ENCODE measurements around the gene CFLAR. TPM values are rescaled to one million over a fixed set of nuclear protein-coding genes. Genes with fewer than 3 reads are reported as not detected.

Gene CFLAR
- total and polyA plus RNA-seq, 2 of the 4 experiments (the other 2 are of a cell fraction), result 29.2 to 59.9 TPM

DNA sequence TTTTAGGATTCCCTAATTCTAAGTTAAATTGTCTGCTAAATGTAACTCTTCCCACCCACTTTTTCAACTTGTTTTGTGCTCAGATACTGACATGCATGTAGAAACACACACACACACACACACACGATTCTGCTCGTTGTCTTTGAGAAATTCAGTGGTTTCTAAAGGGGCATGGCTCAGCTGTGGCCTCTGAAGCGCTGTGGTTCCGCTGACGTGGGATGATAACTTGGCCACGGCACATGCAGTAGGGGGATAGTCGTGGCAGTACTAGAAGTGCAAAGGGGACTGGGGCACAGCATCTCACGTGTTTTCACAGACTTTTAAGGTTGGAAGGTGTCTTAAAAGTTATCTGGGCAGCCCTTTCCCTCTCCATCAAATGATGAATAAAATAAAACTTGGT, 85.4 kb downstream of the CFLAR start:
- intact Hi-C loops (cut with micrococcal nuclease), result no loop called here
- Histone ChIP-seq H2AK5ac (ENCODE audit: low read depth, low read length) (no peak overlapping the region), H4K8ac (ENCODE audit: low read depth in 2 of 2, low read length in 2 of 2) (no peak overlapping the region), H3K27me3 (ENCODE audit: control insufficient read depth, insufficient read depth, low read length) (no peaks in the 10 kb centered on the region), H3K27ac (ENCODE audit: insufficient read depth, low read length) (no peak overlapping the region), H2AFZ (replicated peaks; ENCODE audit: low read length, poor library complexity) (no peak overlapping the region), H2BK5ac (ENCODE audit: low read depth, low read length, poor library complexity, severe bottlenecking) (no peak overlapping the region), H2AK9ac (replicated peaks; ENCODE audit: low read depth, low read length, poor library complexity) (no peak overlapping the region), H4K91ac (ENCODE audit: insufficient read depth, low read depth, low read length) (no peak overlapping the region), H3K4me1 (ENCODE audit: control insufficient read depth, insufficient read depth, low read length) (no peaks in the 10 kb centered on the region), H3K4ac (ENCODE audit: low read depth, low read length) (no peak overlapping the region), H4K5ac (ENCODE audit: low read depth, low read length) (no peak overlapping the region), H3K23ac (ENCODE audit: low read depth, low read length) (no peak overlapping the region), H3K14ac (replicated peaks; ENCODE audit: low read depth, low read length) (no peak overlapping the region), H3K79me1 (ENCODE audit: low read depth in 1 of 2, low read length in 2 of 2) (no peaks in the 10 kb centered on the region), H3K56ac (ENCODE audit: extremely low read depth, insufficient read depth, low read length) (no peak overlapping the region), H3K9me3 (ENCODE audit: control insufficient read depth, insufficient read depth, low read length) (no peaks in the 10 kb centered on the region), H2BK20ac (ENCODE audit: low read depth, low read length) (no peak overlapping the region), H3K9ac (ENCODE audit: low read depth, low read length) (no peak overlapping the region), H2BK15ac (ENCODE audit: low read depth, low read length) (no peak overlapping the region), H3K4me2 (ENCODE audit: low read depth, low read length) (no peak overlapping the region), H3K9me1 (ENCODE audit: insufficient read depth, low read length) (no peaks in the 10 kb centered on the region), H3K18ac (ENCODE audit: low read depth, low read length) (no peak overlapping the region), H3K36me3 (ENCODE audit: control insufficient read depth, insufficient read depth, low read length) (no peaks in the 10 kb centered on the region), H4K20me1 (ENCODE audit: insufficient read depth, low read length) (no peaks in the 10 kb centered on the region), H3K4me3 (ENCODE audit: insufficient read depth, low read depth, low read length) (no peak overlapping the region), H2BK120ac (ENCODE audit: low read depth, low read length) (no peak overlapping the region)
- no TSS peak for BruUV-seq (replicated peaks)
- ChIA-PET POLR2A (ENCODE audit: unreplicated experiment) (no interaction called here), CTCF (no interaction called here)
- WGBS, 2 experiments (ENCODE audit: extremely low coverage in 2 of 2, insufficient read length in 1 of 2), result 100% methylated on average over 1 of the region's 8 CpGs; no CpG with 5 or more reads in 1 of the 2 experiments
- TF ChIP-seq RFX5 (IDR thresholded peaks at IDR 0.05; ENCODE audit: low read depth, low read length), result no peak
- no peak for TF ChIP-seq SMC3 (IDR thresholded peaks at IDR 0.05; ENCODE audit: low read depth, low read length)
- TF ChIP-seq, protein P1, sequence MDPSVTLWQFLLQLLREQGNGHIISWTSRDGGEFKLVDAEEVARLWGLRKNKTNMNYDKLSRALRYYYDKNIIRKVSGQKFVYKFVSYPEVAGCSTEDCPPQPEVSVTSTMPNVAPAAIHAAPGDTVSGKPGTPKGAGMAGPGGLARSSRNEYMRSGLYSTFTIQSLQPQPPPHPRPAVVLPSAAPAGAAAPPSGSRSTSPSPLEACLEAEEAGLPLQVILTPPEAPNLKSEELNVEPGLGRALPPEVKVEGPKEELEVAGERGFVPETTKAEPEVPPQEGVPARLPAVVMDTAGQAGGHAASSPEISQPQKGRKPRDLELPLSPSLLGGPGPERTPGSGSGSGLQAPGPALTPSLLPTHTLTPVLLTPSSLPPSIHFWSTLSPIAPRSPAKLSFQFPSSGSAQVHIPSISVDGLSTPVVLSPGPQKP (IDR thresholded peaks at IDR 0.05; ENCODE audit: borderline replicate concordance, low read depth, low read length), result no peak
- TF ChIP-seq RCOR1 (IDR thresholded peaks at IDR 0.05; ENCODE audit: insufficient replicate concordance, low read length), result no peak
- TF ChIP-seq, protein P2, sequence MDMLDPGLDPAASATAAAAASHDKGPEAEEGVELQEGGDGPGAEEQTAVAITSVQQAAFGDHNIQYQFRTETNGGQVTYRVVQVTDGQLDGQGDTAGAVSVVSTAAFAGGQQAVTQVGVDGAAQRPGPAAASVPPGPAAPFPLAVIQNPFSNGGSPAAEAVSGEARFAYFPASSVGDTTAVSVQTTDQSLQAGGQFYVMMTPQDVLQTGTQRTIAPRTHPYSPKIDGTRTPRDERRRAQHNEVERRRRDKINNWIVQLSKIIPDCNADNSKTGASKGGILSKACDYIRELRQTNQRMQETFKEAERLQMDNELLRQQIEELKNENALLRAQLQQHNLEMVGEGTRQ (IDR thresholded peaks at IDR 0.05; ENCODE audit: low read depth, low read length), result no peak
- no peak for TF ChIP-seq NFE2L2 (IDR thresholded peaks at IDR 0.05; ENCODE audit: low read depth, low read length)
- TF ChIP-seq POLR2A (IDR thresholded peaks at IDR 0.05; ENCODE audit: low read depth, low read length), result no peak
- TF ChIP-seq CEBPB (IDR thresholded peaks at IDR 0.05; ENCODE audit: low read depth, low read length), result no peak
- TF ChIP-seq RAD21 (IDR thresholded peaks at IDR 0.05; ENCODE audit: low read length), result no peak
- TF ChIP-seq, protein P3, sequence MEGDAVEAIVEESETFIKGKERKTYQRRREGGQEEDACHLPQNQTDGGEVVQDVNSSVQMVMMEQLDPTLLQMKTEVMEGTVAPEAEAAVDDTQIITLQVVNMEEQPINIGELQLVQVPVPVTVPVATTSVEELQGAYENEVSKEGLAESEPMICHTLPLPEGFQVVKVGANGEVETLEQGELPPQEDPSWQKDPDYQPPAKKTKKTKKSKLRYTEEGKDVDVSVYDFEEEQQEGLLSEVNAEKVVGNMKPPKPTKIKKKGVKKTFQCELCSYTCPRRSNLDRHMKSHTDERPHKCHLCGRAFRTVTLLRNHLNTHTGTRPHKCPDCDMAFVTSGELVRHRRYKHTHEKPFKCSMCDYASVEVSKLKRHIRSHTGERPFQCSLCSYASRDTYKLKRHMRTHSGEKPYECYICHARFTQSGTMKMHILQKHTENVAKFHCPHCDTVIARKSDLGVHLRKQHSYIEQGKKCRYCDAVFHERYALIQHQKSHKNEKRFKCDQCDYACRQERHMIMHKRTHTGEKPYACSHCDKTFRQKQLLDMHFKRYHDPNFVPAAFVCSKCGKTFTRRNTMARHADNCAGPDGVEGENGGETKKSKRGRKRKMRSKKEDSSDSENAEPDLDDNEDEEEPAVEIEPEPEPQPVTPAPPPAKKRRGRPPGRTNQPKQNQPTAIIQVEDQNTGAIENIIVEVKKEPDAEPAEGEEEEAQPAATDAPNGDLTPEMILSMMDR (conservative IDR thresholded peaks at IDR 0.05; ENCODE audit: low read depth, low read length), result no peak
- TF ChIP-seq CHD1 (IDR thresholded peaks at IDR 0.05; ENCODE audit: low read depth, low read length), result no peak
- no peak for TF ChIP-seq FOS (IDR thresholded peaks at IDR 0.05; ENCODE audit: low read depth, low read length)
- no peak for TF ChIP-seq MXI1 (IDR thresholded peaks at IDR 0.05; ENCODE audit: borderline replicate concordance, low read depth, low read length)
- TF ChIP-seq BHLHE40 (IDR thresholded peaks at IDR 0.05; ENCODE audit: low read depth, low read length), result no peak
- no peak for TF ChIP-seq MAFK (IDR thresholded peaks at IDR 0.05; ENCODE audit: low read depth, low read length)
- dilution Hi-C loops (cut with HindIII; ENCODE audit: low sequenced_read_pairs, unreplicated experiment), result no loop called here
- DNase-seq, result no peak
- in situ Hi-C loops (cut with MboI; ENCODE audit: low sequenced_read_pairs), result no loop called here
- ATAC-seq (ENCODE audit: low read depth), result no peak

Data from IMR-90 (cell line).